Activated CD8-positive, alpha-beta memory T cell treated with anti-CD3 and anti-CD28 coated beads, Interleukin-2, amount 50 U/mL, for 24 hours (primary cell): ENCODE data around the gene RRP36.
A peak's percentile ranks its signal among the peaks of the same experiment; 100 is the strongest.
"Not testable (repeated sequence)": the region's sequence is repeated elsewhere in the genome, so short reads cannot be mapped to it uniquely, and the experiment has no call there.

Experiments
- DNase-seq: peaks from one replicate; pipeline ENCODE4 v3.0.0-alpha.2; 2020; ENCODE audit errors: extremely low read depth

RRP36 gene

GRCh38 chr6:43037706-43038105 lies 16.3 kb downstream of the RRP36 start:
- no peak for DNase-seq

- no peak for DNase-seq
These were observed 17.3 kb downstream of the RRP36 start for GRCh38 chr6:43038727-43039126.

GRCh38 chr6:43040542-43041257 lies 19.3 kb downstream of the RRP36 start:
- no peak for DNase-seq

- DNase-seq = not testable (repeated sequence)
These were observed 20.1 kb downstream of the RRP36 start for GRCh38 chr6:43041475-43041874.

GRCh38 chr6:43043310-43043709 lies 21.9 kb downstream of the RRP36 start:
- DNase-seq = no peak

- no peak for DNase-seq
These were observed 24.0 kb downstream of the RRP36 start for GRCh38 chr6:43045371-43045930.

GRCh38 chr6:43047998-43048397 lies 26.6 kb downstream of the RRP36 start:
- DNase-seq = no peak

GRCh38 chr6:43050981-43051380 lies 29.6 kb downstream of the RRP36 start:
- no peak for DNase-seq

GRCh38 chr6:43052225-43052841 lies 30.9 kb downstream of the RRP36 start:
- no peak for DNase-seq

- no peak for DNase-seq
These were observed 31.6 kb downstream of the RRP36 start for GRCh38 chr6:43052842-43053544.

GRCh38 chr6:43053545-43054205 lies 32.3 kb downstream of the RRP36 start, which contains the start of gene CUL7:
TSS of gene CUL7 (minus strand) at chr6:43053851. CDS start at chr6:43052788, 1,063 bp downstream.
- DNase-seq = peak; percentile 76

GRCh38 chr6:43054206-43054943 lies 33.0 kb downstream of the RRP36 start:
- no peak for DNase-seq

- DNase-seq = no peak
These were observed 34.5 kb downstream of the RRP36 start for GRCh38 chr6:43055966-43056365.

GRCh38 chr6:43058531-43058930 lies 37.1 kb downstream of the RRP36 start:
- DNase-seq = no peak

- DNase-seq = peak; percentile 94
These were observed 38.0 kb downstream of the RRP36 start, which contains the start of the genes KLC4 and MRPL2 for GRCh38 chr6:43059168-43060033. TSS of gene KLC4 (plus strand) at chr6:43059631. CDS start at chr6:43061336, 1,705 bp downstream. TSS of gene MRPL2 (minus strand) at chr6:43059434. CDS start at chr6:43059381, 53 bp downstream.

- DNase-seq = no peak
These were observed 38.8 kb downstream of the RRP36 start for GRCh38 chr6:43060034-43060754.

- no peak for DNase-seq
These were observed 39.6 kb downstream of the RRP36 start for GRCh38 chr6:43060755-43061633.

- no peak for DNase-seq
These were observed 40.4 kb downstream of the RRP36 start for GRCh38 chr6:43061861-43062260.
